ENCODE data around the gene PIEZO2. TPM values are rescaled to one million over a fixed set of nuclear protein-coding genes. Genes with fewer than 3 reads are reported as not detected.
"Not testable (repeated sequence)": the region's sequence is repeated elsewhere in the genome, so short reads cannot be mapped to it uniquely, and the experiment has no call there.

PIEZO2 gene
- polyA plus RNA-seq, 5 donors: 177 to 232 (median 217) TPM

- not testable (repeated sequence) for DNase-seq
These were observed 526.4 kb downstream of the PIEZO2 start for GRCh38 chr18:10622982-10623381.

DNA sequence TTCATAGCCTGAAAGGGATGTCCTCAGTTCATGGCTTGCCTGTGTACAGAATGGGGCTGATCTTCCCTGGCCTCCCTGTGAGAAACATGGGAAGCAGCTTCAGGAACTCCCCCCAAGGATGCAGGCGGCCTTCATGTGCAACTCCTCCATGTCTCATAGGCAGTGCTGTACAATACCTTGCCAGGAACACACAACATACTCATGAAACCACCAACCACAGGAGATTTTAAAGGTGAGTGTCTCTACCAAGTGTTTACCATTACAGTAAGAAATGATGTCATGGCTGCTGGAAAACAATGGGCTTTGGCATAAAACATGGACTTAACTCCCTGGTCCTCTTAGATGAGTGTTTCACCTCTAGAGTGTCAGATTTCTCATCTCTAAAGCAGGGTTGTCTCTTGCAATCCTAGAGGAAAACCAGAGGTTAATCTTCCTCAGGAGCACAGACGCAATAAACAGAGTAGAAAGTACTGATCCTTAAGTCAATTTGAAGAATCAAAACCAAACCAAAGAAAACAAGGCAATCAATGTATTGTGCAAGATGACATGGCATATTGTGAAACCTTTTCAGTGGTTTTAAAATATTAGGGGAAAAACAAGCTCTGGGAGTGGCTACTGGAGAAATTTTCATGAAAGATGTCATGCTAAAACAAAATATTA, 528.6 kb downstream of the PIEZO2 start:
- DNase-seq: not testable (repeated sequence)
